ENCODE measurements around the gene CDC45.

The CDC45 gene

DNA sequence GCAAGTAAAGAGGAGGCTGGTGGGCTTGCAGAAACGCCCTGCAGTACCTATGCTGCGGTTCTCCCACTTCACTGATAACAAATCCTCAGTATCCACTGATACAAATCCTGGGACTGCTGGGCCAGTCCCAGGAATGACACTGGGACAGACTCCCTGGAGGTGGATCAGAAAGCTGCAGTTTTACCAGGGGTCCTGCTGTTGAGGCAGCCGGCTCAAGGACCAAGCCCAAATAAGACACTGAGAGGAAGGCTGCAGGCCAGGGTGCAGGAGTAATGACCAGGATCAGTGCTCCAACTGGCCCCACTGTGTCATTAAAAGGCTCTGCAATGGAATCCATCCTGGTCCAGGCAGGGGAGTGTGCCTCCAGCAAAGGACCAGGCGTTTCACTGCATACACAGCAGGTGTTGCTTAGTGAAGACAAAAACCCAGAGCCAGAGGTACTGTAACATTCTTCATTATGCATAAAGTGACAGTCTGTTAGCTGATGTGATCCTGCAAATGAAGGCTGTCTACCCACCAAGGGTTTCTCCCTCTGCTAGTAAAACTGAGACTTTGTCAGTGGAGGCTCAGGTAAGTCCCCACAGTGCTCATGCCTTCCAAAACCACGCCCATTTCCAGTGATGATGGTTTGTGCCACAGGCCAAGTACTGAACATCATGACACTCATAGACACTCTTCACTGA is 30.8 kb upstream of the CDC45 start:
- peak; percentile 66 for DNase-seq

- DNase-seq, result no peak
Observed at GRCh38 chr22:19449422-19449767, 30.3 kb upstream of the CDC45 start.

- DNase-seq, result no peak
Observed at GRCh38 chr22:19450363-19451175, 29.2 kb upstream of the CDC45 start.

GRCh38 chr22:19451570-19451969 is 28.1 kb upstream of the CDC45 start:
- DNase-seq, result no peak

- DNase-seq, result no peak
Observed at GRCh38 chr22:19453718-19454117, 26.0 kb upstream of the CDC45 start.

DNA sequence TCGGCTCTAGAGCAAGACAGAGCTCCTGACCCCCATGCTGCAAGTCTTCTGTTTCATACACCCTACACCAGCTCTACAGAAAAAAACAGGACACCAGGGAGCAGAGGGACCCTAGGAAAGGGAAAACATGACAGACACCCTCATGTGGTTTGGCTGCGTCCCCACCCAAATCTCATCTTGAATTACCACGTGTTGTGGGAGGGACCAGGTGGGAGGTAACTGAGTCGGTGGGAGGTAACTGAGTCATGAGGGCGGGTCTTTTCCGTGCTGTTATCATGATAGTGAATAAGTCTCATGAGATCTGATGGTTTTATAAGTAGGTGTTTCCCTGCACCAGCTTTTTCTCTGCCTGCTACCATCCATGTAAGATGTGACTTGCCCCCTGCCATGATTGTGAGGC is 25.6 kb upstream of the CDC45 start:
- no peak for DNase-seq

DNA sequence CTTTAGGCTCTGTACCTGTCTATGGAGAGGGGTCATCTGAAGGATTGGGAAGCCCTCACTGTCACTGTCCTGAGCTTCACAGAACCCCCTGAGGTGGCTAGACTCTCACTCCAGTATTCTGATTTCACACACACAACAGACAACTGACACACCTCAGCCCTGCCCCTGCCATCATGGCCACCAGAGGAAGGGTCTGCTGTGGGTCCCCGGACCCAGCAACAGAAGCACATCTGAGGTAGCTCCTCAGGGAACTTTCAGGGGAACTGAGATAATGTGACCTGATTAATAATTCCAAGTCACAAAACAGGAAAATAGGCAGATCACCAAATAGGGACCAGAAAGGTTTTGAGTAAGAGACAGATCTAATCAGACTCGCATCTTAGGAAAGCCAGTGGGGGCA is 24.7 kb upstream of the CDC45 start:
- no peak for DNase-seq

DNA sequence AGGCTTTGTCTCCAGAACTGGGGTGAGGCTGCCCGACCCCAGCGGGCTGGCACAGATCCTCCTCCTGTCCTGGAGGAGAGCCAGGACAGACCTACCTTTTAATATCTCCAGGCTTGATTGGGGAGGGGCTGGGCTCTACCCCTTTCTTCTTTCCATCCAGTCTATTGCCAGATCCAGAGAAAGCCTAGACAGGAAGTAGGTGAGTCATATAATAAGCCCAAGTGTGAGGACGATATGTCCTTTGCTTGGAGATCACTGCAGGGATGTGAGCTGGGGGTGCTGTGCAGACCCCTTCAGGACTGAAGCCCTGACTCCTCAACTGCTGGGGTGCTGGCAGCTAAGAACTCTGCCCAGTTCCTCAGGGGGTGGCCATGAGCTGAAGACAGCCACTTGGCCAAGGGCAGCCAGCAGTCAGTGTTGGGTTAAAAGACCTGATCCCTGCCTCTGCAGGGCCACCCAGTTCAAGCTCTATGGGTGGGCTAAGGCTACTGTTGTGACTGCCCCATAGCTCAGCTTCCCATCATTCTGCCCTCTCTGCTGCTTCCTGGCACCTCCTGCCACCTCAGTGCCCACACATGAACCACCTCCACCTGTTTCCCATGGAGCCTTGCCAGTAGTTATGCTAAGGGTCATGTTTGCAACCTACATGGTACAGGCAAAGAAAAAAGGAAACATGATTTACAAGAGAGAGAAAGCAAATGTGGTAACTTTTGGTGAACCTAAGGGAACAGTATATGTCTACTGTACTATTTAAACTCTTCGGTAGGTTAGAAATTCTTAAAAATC is 23.9 kb upstream of the CDC45 start:
- DNase-seq, result no peak

GRCh38 chr22:19456541-19456940 is 23.2 kb upstream of the CDC45 start:
- no peak for DNase-seq

DNA sequence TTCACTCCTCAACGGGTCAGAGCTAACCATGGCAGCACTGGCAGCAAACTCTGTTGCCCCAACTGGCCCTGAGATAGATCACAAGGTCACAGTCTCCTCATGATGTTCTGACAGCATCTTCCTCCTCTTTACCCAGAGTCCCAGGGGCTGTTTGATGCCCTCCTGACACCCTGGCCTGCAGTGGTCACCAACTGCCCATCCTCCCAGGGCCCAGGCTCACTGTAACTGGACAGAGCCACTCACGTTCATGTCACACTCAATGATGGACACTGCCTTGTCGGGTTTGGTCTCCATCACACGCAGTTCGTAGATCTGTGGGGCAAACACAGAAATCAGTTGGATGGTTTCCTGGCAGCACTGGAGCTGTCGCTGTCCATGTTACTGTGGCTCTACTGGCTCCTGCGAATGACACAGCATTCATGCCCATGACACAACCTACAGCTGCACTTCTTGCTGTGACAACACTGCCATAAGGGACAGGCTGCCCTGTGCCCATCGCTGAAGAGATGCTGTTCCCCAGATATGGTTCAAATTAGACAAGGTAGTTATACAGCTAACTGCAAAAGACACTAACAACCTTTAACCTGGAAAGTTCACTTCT is 21.8 kb upstream of the CDC45 start:
- DNase-seq, result no peak

DNA sequence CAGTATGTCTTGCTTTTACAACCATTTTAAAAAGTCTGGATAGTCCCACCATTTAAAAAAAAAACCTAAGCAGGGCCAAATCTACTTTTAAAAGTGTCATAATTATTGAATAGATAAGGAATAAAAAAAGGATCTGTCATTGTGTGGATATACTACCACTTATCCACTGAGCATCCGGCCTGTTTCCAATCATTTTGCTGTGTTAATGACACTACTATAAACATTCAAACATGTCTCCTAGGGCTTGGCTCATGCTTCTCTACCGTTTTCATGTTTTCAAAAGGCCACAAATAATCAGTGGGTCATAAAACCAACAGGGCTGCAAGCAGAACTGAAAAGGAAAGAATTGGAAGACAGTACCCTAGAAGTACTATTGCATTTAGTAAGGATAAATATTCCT is 19.7 kb upstream of the CDC45 start:
- no peak for DNase-seq

GRCh38 chr22:19461506-19461905 is 18.2 kb upstream of the CDC45 start:
- no peak for DNase-seq

DNA sequence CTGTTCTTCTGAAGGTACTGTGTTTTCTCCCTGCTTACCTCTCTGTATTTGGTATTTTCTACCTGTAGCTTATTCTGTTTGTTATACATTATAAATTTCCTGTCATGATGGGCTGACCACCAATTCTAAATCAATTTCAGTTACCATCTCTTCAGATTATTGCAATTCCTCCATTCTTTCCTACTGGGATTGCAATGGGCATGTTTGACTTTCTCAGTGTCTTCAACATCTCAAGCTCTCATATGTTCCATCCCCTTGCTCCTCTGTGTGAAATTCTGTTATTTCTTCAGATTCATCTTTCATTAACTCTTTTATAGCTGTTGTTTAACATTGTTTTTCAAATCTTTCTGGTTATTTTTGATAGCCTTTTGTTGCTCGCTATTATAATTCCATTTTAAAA is 16.7 kb upstream of the CDC45 start:
- DNase-seq, result no peak

DNA sequence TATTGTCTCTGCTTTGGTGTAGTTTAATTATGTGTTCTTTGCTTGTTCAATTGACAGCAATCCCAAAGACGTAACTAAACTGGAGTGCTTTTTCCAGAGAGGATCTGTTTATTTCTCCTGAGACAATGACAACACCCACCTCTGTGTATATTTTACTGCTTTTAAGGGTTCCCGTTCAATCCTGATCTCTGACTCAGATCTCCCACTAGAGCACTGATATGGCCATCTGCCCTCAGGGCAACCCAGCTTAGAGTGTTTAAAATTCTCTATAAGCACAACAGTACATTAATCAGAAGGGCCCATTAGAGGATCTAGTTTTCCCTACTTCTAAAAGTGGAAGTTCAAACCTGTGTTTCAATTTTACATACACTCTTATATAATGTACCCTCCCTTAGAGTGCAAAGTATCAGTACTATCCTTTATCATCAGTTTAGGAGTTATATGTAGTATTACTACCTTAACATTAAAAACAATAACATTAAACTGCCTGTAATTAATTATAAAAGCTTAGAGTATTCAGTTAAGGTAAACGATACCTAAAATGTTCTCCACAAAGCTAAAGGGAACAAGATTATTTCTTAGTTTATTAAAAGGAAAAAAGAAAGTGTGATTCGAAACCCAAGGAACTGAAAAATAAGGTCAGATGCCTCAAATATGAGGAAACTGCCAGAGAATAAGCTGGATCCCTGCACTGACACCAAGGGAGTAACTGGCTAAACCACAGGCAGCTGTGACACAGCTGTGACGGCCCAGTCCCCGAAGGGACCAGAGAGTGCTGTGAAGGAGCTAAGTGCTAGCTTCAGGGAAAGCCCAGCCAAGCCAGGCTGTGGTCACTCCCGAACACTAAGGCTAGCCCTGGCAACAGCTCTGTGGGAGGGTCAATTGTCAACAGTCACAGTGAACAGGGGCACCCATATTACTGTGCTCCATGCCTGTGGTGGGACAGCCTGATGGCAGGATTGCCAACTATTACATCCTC is 15.9 kb upstream of the CDC45 start:
- DNase-seq, result no peak

DNA sequence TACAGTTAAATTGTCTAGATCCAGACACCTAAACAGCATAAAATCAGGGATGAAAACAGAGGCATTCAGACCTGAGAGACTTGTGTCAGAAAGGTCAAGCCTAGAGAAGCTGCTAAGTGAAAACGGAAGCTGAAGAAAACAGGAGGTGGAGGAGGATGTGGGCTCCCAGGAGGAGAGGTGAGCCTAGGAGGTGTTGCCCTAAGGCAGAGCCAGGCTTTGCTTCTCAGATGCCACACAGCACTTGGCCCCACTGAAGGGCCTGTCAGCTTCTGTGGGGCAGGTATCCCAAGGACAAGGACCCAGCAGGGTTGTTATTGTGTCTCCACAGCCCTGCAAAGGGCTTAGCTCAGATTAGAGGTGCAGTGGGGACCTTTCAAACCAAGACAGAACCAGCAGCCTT is 15.2 kb upstream of the CDC45 start:
- DNase-seq, result peak; percentile 15

- peak; percentile 3 for DNase-seq
Observed at GRCh38 chr22:19464975-19465374, 14.7 kb upstream of the CDC45 start.

DNA sequence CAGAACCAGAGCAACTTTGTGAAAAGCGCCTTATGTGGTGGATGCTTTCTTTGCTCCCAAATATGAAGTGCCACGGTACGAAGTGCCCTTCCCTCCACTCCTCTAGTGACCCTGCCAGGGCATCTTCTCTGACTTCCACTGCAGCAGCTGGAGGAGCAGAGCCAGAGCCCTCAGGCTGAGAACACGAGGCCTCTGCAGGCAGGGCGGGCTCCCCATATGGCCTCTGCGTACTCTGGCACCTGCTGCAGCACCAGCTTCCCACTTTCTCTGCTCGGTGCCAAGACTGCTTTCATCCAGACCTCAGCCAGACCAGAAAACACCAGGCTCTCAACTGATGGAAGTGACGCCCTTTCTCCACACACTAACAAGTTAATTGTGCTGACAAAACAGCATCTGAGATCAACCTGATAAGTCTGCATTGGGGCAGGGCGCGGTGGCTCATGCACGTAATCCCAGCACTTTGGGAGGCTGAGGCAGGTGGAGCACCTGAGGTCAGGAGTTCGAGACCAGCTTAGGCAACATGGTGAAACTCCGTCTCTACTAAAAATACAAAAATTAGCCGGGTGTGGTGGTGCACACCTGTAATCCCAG is 13.5 kb upstream of the CDC45 start:
- DNase-seq, result peak; percentile 25

DNA sequence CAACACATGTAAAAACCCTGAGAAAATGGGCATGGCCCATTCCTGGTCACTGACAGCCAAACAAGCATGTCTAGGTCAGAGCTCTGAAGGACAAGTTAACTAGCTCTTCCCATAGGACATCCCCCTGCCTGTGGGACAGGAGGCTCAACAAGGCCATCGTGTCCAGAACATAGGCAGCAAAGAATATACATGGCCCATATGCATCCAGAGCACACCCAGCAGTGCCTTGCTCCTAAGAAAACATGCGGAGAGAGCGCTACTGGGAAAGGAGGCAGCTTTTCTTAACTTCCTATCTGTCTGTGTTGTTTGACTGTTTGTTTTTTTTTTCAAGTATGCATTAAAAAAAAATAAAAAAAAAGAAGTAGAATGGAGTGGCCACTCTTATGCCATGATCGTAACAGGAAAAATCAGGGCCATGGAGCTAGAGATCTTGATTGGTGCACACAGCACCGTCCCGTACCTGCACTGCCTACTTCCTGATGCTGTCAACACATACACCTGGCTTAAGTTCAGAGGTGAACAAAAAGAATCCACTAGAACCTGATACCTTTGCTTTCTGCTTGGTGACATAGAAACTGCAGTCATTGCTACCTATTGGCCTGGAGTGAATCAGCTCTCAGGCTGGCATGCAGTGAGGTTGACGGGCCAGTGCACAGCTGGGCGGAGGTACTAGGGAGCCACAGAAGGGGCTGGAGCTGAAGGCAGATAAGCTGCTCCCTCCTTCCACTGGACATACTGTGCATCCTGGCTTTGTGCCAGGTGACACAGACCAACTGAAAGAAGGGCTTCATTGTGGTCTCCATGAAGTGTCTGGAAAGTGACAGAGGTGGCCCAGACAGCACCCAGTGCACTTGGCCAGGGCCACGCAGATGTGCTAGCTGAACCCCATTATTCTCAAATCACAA is 12.6 kb upstream of the CDC45 start:
- DNase-seq, result peak; percentile 43

DNA sequence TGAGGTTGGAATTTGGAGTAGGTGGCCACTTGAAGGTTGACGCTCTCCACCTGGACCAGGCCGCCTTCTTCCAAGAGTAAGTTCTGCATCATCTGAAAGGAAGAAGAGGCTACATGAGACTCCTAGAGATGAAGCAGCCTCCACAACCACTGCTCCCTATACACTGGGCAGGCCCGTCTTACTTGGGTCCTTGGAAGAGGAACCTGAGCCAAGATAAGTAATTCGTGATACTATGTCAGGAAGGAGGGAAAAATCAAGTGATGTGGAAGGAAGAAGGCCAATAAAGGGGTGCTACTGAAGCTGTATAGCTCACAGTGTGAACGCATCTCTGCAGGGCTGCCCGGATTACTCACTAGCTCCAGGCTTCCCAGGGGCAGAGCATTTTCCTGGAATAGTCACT is 11.8 kb upstream of the CDC45 start:
- no peak for DNase-seq

- DNase-seq, result peak; percentile 35
Observed at GRCh38 chr22:19469421-19469820, 10.3 kb upstream of the CDC45 start.

DNA sequence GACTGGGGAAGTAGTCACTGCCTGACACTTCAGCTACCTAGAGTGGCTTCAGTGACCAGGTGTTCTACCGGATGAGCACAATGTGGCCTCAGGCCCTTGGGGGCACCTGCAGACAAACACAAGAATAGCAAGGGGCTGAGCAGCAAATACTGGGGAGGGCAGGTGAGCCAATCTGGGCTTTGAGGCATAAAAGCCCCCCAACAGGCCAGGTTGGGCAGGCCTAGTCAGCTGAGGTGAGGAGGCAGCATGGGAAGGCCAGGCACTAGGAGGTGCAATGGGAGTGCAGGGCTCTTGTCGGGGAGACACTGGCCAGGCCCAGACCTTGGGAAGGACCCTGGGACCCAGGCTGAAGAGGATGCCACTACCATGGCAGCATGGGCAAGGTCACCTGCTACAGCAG is 9.7 kb upstream of the CDC45 start:
- no peak for DNase-seq

Data from activated CD8-positive, alpha-beta memory T cell treated with anti-CD3 and anti-CD28 coated beads, Interleukin-2, amount 50 U/mL, for 48 hours (primary cell).